ENCODE data around the gene MYL9.

DNA sequence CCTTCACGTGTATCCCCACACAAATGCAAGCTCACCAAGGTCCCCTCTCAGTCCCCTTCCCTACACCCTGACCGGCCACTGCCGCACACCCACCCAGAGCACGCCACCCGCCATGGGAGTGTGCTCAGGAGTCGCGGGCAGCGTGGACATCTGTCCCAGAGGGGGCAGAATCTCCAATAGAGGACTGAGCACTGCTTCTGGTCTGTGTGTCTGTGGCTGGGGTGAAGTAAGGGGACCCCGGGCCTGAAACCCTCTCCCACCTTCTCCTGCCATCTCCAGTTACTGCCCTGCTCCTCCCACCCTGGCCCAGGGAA is 8.3 kb downstream of the MYL9 start:
- TF ChIP-seq, protein P1, sequence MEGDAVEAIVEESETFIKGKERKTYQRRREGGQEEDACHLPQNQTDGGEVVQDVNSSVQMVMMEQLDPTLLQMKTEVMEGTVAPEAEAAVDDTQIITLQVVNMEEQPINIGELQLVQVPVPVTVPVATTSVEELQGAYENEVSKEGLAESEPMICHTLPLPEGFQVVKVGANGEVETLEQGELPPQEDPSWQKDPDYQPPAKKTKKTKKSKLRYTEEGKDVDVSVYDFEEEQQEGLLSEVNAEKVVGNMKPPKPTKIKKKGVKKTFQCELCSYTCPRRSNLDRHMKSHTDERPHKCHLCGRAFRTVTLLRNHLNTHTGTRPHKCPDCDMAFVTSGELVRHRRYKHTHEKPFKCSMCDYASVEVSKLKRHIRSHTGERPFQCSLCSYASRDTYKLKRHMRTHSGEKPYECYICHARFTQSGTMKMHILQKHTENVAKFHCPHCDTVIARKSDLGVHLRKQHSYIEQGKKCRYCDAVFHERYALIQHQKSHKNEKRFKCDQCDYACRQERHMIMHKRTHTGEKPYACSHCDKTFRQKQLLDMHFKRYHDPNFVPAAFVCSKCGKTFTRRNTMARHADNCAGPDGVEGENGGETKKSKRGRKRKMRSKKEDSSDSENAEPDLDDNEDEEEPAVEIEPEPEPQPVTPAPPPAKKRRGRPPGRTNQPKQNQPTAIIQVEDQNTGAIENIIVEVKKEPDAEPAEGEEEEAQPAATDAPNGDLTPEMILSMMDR (IDR thresholded peaks at IDR 0.05) = no peak
- no peak for TF ChIP-seq POLR2A (IDR thresholded peaks at IDR 0.05)
- TF ChIP-seq POLR2AphosphoS5 (IDR thresholded peaks at IDR 0.05) = no peak
